ENCODE measurements around the gene USH1G. TPM values are rescaled to one million over a fixed set of nuclear protein-coding genes. Genes with fewer than 3 reads are reported as not detected.

The USH1G gene
- polyA plus RNA-seq, 4 donors: 0.44 to 0.90 (median 0.75) TPM

- no peak for DNase-seq (ENCODE audit: low read depth in 4 of 4, low spot score in 2 of 4)
Observed at GRCh38 chr17:74954665-74955421, 31.8 kb upstream of the USH1G start.

GRCh38 chr17:74954115-74954514 lies 31.1 kb upstream of the USH1G start:
- no peak for DNase-seq (ENCODE audit: low read depth in 4 of 4, low spot score in 2 of 4)

GRCh38 chr17:74953134-74953687 lies 30.2 kb upstream of the USH1G start:
- DNase-seq (ENCODE audit: low read depth in 4 of 4, low spot score in 2 of 4): no peak

- DNase-seq (ENCODE audit: low read depth in 4 of 4, low spot score in 2 of 4): no peak
Observed at GRCh38 chr17:74952431-74953133, 29.5 kb upstream of the USH1G start.

DNA sequence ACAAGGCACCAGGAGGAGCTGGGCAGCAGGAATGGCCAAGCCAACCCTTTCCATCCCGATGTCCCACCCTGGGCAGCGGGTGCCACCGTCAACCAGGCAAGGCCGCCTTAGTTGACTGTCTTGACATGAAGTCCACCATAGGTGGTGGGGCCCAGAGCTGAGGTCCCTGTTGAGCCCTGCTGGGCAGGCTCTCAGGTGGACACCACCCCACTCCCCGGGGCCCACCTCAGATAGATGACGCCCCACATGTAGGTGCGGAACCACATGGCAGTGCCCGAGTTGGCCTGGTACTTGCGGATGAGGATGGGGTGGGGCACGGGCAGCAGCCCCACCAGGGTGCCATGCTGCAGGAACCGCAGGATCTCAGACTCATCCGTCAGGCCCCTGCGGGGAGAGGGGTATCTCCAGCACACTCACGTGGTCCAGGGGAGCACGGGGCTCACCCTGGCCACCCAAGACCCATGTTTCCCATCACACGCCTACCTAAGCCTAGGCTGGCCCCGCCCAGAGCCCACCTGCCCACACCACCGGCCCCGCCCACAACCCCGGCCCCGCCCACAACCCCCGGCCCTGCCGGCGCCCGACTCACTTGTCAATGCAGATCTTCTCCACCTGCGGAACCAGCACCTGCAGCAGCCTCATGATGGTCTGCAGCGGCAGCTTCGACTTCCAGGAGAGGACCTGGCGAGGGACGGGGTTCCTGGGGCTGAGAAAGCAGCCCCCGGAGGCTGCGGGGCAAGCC lies 28.8 kb upstream of the USH1G start:
- no peak for DNase-seq (ENCODE audit: low read depth in 4 of 4, low spot score in 2 of 4)

DNA sequence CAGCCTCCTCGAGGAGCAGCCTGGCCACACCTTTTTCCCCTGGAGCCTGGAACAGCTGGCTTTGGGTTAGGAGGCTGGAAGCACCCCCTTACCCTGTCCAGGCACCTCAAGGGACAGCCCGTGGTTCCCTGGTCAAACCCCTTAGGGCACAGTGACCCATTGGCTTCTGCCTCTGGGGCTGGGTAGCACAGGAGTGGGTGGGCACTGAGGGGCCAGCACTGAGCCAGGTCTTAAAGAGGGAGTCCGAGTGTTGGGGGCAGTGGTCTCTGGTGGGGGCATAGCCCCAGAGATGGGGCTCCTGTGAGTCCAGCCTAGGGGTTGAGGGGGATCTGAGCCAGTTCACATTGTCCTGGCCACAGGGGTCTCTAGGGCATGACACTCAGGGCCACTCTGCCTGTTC lies 28.0 kb upstream of the USH1G start:
- DNase-seq (ENCODE audit: low read depth in 4 of 4, low spot score in 2 of 4): no peak

- DNase-seq (ENCODE audit: low read depth in 4 of 4, low spot score in 2 of 4): no peak
Observed at GRCh38 chr17:74950207-74950606, 27.2 kb upstream of the USH1G start.

DNA sequence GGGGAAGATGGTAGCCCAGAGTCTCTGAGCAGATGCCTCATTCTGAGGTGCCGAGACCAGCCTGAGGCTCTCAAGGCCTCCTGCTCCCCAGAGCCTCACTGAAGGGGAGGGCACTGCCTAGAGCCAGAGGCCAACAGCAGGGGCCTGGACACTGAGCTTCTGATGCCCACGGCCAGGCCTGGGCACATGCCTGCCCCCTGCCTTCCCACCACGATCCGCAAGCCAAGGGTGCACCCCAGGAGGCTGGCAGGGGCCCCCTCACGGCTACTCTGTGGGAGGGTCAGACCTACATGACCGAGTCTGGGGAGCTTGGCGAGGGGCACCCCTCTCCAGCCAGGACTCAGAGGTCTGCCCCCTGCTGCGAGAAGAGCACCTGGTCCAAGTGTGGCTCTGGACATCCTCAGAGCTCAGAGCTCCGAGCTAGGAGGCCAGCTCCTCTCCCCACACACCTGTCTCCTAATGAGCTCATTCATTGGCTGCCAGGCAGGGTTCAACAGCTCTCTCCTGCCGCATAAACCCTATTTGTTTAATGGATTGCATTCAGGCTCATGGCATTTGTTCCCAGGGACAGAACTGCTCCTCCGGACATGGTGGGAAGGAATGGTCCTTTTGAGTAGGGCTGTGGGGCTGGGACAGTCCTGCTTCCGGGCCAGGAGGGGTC lies 26.5 kb upstream of the USH1G start:
- no peak for DNase-seq (ENCODE audit: low read depth in 4 of 4, low spot score in 2 of 4)

GRCh38 chr17:74947041-74947754 lies 24.1 kb upstream of the USH1G start:
- DNase-seq (ENCODE audit: low read depth in 4 of 4, low spot score in 2 of 4): no peak

GRCh38 chr17:74946641-74947040 lies 23.6 kb upstream of the USH1G start:
- no peak for DNase-seq (ENCODE audit: low read depth in 4 of 4, low spot score in 2 of 4)

GRCh38 chr17:74945543-74945942 lies 22.5 kb upstream of the USH1G start:
- no peak for DNase-seq (ENCODE audit: low read depth in 4 of 4, low spot score in 2 of 4)

- no peak for DNase-seq (ENCODE audit: low read depth in 4 of 4, low spot score in 2 of 4)
Observed at GRCh38 chr17:74943808-74944522, 20.9 kb upstream of the USH1G start.

DNA sequence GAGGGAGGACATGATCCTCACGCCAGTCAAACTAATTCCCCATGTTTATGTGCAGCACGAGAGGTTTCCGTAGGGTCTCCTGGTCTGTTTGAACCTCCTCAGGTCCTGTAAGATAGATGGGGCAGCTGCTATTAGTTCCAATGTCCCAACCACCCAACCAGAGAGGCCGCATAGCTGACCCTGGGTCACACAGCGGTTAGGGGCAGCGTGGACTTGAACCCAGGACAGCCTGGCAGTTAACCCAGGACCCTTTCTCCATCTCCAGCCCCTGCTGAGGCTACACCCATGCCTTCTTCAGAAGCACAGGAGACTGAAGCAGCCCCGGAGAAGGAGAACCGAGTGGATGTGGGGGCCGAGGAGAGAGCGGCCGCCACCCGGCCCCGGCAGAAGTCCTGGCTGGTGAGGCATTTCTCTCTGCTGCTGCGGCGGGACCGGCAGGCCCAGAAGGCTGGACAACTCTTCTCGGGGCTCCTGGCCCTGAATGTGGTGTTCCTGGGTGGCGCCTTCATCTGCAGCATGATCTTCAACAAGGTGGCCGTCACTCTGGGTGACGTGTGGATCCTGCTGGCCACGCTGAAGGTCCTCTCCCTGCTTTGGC lies 18.2 kb upstream of the USH1G start:
- DNase-seq (ENCODE audit: low read depth in 4 of 4, low spot score in 2 of 4): no peak

- DNase-seq (ENCODE audit: low read depth in 4 of 4, low spot score in 2 of 4): no peak
Observed at GRCh38 chr17:74939534-74939933, 16.5 kb upstream of the USH1G start.

DNA sequence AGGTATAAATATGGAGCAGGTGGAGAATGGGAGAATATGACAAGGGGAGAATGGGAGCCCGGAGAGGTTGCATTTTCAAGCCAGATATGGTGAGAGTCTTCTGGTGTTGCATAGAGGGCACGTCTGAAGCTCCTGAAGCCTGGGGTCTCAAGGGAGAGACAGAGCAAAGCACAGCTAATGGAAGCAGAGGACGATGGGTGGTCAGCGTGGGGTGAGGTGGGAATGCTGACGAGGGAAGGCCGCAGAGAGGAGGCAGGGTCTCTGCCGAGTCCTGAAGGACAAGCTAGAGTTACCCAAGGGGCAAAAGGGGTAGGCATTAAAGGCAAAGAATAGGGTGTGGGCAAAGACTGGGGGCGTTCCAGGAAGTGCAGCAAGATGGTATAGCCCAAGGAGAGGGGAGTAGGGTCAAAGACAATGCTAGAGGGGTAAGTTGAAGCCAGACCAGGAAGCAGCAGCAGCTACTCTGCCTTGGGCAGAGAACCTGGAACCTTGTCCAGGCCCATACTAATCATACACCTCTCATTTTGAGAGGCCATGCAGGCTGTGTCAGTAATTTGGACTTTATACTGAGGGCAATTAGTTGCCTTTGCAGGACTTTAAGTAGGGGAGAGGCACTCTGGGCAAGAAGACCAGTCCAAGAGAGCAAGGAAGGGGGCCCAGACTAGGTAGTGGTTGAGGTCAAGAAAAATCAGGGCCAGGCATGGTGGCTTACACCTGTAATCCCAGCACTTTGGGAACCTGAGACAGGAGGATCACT lies 15.3 kb upstream of the USH1G start:
- DNase-seq (ENCODE audit: low read depth in 4 of 4, low spot score in 2 of 4): no peak

DNA sequence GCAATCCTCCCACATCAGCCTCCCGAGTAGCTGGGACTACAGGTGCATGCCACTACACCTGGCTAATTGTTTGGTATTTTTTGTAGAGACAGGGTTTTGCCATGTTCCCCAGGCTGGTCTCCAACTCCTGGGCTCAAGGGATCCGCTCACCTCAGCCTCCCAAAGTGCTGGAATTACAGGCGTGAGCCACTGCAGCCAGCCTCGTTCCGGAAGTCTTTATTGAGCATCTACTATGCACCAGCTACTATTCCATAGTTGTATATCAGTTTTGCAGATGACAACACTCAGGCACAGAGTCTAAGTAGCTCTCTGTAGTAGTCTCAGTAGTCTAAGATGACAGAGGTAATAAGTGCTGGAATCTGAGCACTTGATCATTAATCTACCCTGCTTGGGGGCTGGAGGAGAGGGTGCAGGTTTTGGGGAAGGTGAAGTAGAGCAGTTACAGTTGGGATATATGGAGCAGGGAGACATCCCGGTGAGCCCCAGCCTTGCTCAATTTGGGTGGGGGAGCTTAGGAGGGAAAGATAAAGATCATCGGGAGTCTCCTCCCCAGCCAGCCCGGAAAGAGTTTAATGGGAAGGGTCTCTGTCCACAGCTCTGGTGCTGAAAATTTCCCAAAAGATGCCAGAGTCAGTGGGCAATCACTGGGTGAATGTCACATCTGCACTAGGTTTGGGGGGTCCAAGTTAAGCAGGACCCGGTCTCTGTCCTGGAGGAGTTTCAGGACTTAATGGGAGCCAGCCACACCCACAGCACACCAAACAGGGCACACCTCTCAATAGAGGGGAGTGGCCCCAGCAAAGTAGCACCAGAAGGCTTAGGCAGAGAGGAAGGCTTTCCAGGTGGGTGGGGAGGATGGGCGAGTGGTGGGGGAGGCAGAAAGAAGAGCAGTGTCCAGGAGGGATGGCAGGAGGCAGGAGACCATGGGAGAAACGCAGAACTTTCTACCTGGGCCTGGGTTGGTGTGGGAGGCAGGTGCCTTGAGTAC lies 14.3 kb upstream of the USH1G start:
- DNase-seq (ENCODE audit: low read depth in 4 of 4, low spot score in 2 of 4): no peak

DNA sequence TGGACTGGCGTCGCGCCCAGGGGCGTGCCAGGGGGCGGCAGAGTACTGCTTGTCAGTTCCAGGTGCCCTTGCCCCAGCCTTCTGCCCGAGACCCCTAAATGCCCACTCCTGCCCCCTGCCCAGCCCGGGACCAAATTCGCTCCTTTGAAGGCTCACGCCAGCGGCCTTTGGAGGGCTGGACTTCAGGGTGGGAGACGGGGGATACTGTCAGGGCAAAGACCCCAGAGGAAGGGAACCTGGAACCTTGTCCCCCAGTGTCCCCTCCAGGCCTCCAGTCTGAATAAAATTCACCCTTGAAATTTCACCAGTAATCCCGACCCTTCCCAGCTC lies 13.4 kb upstream of the USH1G start:
- DNase-seq (ENCODE audit: low read depth in 4 of 4, low spot score in 2 of 4): no peak

Measured in left renal cortex interstitium (tissue), 4 donors.